ENCODE measurements around the gene SPTBN4. TPM values are rescaled to one million over a fixed set of nuclear protein-coding genes. Genes with fewer than 3 reads are reported as not detected.
"Not testable (repeated sequence)": the region's sequence is repeated elsewhere in the genome, so short reads cannot be mapped to it uniquely, and the experiment has no call there.

SPTBN4 gene
- total RNA-seq, 2 donors from 2014 or later, result 0.29 to 0.74 TPM

- Histone ChIP-seq H3K4me3 (no peak overlapping the region), H3K27me3 (no peaks in the 10 kb centered on the region), H3K4me1 (peaks cover 3% of the 10 kb centered on the region), H3K9me3 (no peaks in the 10 kb centered on the region), H3K27ac (no peak overlapping the region), H3K9ac (ENCODE audit: low read depth in 2 of 2, low read length in 2 of 2) (no peak overlapping the region), H3K36me3 (no peaks in the 10 kb centered on the region)
- DNase-seq, result no peak
- no peak for TF ChIP-seq CTCF (IDR thresholded peaks at IDR 0.05)
- intact Hi-C loops (cut with DNase I), result no loop called here
Measured at GRCh38 chr19:40458597-40458974, 8.2 kb upstream of the SPTBN4 start.

GRCh38 chr19:40460185-40460584 is 6.6 kb upstream of the SPTBN4 start:
- intact Hi-C loops (cut with DNase I), result loop anchor here (10.0 kb wide), 1 partner anchor 155 kb away; no protein-coding TSS in a partner anchor
- Histone ChIP-seq H3K27me3 (no peaks in the 10 kb centered on the region), H3K9me3 (no peaks in the 10 kb centered on the region), H3K36me3 (no peaks in the 10 kb centered on the region), H3K4me1 (peaks cover 10% of the 10 kb centered on the region), H3K27ac (no peak overlapping the region), H3K4me3 (no peak overlapping the region), H3K9ac (ENCODE audit: low read depth in 2 of 2, low read length in 2 of 2) (no peak overlapping the region)
- TF ChIP-seq CTCF (IDR thresholded peaks at IDR 0.05), result no peak
- DNase-seq, result no peak

- no peak for DNase-seq
- peaks cover 16% of the 10 kb centered on the region for H3K4me1 ChIP-seq
- H3K9me3 ChIP-seq, result no peaks in the 10 kb centered on the region
- intact Hi-C loops (cut with DNase I), result loop anchor here (10.0 kb wide), 1 partner anchor 157 kb away; no protein-coding TSS in a partner anchor
- no peak overlapping the region for H3K4me3 ChIP-seq
- H3K36me3 ChIP-seq, result no peaks in the 10 kb centered on the region
- no peaks in the 10 kb centered on the region for H3K27me3 ChIP-seq
- no peak for TF ChIP-seq CTCF (IDR thresholded peaks at IDR 0.05)
- H3K9ac ChIP-seq (ENCODE audit: low read depth in 2 of 2, low read length in 2 of 2), result no peak overlapping the region
- H3K27ac ChIP-seq, result no peak overlapping the region
Measured at GRCh38 chr19:40461669-40462221, 5.1 kb upstream of the SPTBN4 start.

- peaks cover 16% of the 10 kb centered on the region for H3K4me1 ChIP-seq
- not testable (repeated sequence) for H3K36me3 ChIP-seq; H3K27ac ChIP-seq; H3K4me3 ChIP-seq; H3K9ac ChIP-seq (ENCODE audit: low read depth in 2 of 2, low read length in 2 of 2); H3K9me3 ChIP-seq; H3K27me3 ChIP-seq; DNase-seq
- intact Hi-C loops (cut with DNase I), result loop anchor here (10.0 kb wide), 1 partner anchor 159 kb away; no protein-coding TSS in a partner anchor
Measured at GRCh38 chr19:40463587-40464037, 3.2 kb upstream of the SPTBN4 start.

- intact Hi-C loops (cut with DNase I), result loop anchor here (10.0 kb wide), 1 partner anchor 160 kb away; no protein-coding TSS in a partner anchor
- Histone ChIP-seq H3K27ac (peak overlapping the region; percentile 94), H3K4me3 (peak overlapping the region; percentile 85), H3K4me1 (peaks cover 16% of the 10 kb centered on the region), H3K36me3 (no peaks in the 10 kb centered on the region), H3K27me3 (peaks cover 6% of the 10 kb centered on the region), H3K9me3 (no peaks in the 10 kb centered on the region), H3K9ac (ENCODE audit: low read depth in 2 of 2, low read length in 2 of 2) (peak overlapping the region; percentile 85 to 95)
- peak; percentile 90 for TF ChIP-seq CTCF (IDR thresholded peaks at IDR 0.05)
- peak; percentile 95 for DNase-seq
Measured at GRCh38 chr19:40464059-40465024, 2.5 kb upstream of the SPTBN4 start.
